HG03045 (cell line): ENCODE measurements around the gene MITF.

Source experiments
- ATAC-seq: cut with Tn5 transposase; IDR thresholded peaks from one replicate; pipeline ENCODE4 v1.9.1; 2021; ENCODE audit warnings: mild to moderate bottlenecking, moderate library complexity; ENCODE audit not compliant: unreplicated experiment

MITF gene

DNA sequence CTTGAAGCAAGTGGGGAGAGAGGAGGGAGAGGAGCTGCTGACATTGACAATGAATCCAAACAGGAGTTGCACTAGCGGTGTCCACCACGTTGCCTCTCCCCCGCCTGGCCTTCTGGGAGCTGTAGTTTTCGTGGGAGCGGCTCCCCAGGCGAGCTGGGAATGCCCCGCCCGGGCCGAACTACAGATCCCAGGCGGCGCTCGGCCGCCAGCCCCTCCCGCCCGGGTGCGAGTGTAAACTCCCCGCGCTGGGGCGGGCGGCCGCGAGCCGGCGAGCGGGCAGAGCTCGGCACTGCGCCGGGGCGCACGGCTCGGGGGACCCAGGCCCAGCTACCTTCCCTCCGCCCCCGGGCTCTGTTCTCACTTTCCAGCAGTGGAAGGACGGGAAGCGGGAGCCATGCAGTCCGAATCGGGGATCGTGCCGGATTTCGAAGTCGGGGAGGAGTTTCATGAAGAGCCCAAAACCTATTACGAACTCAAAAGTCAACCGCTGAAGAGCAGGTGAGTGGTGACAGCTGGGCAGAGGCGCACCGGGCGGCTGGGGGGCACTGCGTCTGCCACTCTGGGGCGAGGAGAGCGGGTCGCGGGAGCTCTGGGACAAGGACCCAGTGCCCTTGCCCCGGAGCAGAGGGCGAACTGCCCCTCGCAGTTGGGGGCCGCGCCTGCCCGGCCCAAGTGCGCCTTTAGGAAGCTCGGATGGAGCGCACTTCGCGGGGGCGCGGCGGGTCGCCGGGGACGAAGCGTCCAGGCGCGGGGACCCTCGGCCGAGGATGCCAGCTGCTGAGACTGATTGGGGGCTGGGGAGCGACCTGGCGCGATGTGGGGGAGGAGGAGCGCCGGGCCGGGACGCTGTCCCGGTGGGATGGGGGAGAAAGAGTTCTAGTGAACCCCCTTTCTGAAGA is at the start of gene MITF:
MITF (plus strand) TSS at position 261 of the 899 bp plus-strand sequence; CDS start at position 395, 134 bp downstream.
- peak; percentile 96 for ATAC-seq

DNA sequence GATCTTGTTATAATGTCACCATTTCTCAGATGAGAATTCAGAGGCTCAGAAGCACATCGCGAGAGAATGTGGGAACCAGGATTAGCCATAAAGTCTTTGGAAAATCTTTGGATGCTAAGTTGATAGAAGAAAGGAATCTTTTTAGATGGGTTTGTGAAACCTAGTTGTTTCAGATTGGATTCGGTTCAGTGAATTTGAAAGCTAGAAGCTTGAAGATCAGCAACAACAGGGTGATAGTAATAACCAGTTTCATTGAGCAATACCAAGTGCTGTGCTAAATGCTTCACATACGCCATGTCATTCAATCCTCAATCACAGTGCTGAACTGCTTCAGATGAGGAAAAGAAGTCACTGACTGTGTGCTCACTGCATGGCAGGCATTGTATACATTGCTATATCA is 47.4 kb upstream of the MITF start:
- no peak for ATAC-seq

- ATAC-seq = no peak
Measured at GRCh38 chr3:69692761-69693160, 46.5 kb upstream of the MITF start.

DNA sequence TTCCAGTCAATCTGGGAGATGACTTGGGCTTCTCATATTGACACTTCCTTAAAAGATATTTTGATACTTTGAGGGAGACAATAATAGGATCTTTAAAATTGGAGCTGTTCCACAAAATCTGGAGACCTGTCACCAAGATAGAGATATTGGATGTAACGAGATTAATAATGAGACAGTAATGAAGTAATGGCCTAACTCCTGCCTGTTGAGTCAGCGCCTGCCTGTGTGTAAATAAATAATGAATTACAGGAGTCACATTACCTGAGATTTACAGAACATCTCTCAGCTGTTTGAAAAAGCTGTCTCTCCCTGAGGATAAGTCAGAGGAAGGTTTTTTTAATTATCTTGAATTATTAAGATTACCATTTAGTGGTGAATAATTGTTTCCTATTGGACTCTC is 43.8 kb upstream of the MITF start:
- ATAC-seq = no peak

GRCh38 chr3:69695933-69696332 is 43.3 kb upstream of the MITF start:
- no peak for ATAC-seq

GRCh38 chr3:69696367-69696766 is 42.9 kb upstream of the MITF start:
- ATAC-seq = no peak

GRCh38 chr3:69697381-69697780 is 41.9 kb upstream of the MITF start:
- ATAC-seq = no peak

GRCh38 chr3:69698728-69699127 is 40.5 kb upstream of the MITF start:
- no peak for ATAC-seq

- ATAC-seq = no peak
Measured at GRCh38 chr3:69699183-69699582, 40.1 kb upstream of the MITF start.

DNA sequence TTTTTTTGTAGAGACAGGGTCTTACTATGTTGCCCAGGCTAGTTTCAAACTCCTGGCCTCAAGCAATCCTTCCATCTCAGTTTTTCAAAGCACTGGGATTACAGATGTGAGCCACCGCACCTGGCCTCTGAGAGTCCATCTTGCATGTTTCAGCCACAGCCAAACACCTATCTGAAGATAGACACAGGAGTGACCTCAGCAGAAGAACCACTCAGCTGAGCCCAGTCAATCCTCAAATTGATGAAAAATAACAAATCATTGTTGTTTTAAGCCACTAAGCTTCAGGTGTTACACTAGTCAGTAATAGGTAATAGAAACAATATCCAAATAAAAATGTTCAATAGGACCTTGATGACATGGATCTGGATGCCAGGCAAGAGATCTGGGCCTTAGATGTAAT is 38.3 kb upstream of the MITF start:
- no peak for ATAC-seq

DNA sequence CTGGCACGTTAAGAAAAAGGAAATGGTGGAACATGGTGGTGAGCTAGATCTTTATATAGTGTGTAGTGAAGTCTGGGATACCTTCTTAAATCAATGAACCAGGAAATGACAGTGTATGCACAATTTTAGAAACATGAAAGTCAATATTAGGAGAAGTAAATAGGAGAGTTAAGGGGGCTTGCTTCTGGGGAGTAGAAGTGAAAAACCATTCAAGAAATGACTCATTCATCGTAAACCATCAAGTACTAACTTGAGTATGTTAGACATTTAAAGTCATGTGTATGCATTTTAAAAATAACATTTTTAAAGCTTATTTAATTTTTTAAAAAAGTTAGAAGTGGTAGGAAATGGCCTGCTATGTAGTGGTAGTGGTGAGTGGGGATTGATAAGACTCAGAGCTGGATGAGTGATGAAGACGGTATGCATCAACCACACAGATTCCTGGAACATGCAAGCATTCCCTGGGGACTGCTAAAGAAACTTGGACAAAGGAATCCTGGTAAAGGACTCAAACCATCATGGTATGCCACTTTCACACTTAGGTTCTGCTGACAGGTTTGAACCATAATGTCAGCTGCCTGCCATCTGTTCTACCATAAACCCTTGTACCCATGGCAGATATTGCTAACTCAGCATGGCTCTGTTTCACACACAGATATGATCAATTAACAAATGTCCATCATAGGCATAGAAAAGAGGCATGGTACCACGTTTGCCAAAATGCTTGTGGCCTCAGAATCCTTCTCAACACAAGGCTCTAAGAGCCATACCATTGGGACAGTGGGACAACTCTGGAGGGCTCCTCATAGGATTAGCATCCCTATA is 28.9 kb upstream of the MITF start:
- no peak for ATAC-seq

DNA sequence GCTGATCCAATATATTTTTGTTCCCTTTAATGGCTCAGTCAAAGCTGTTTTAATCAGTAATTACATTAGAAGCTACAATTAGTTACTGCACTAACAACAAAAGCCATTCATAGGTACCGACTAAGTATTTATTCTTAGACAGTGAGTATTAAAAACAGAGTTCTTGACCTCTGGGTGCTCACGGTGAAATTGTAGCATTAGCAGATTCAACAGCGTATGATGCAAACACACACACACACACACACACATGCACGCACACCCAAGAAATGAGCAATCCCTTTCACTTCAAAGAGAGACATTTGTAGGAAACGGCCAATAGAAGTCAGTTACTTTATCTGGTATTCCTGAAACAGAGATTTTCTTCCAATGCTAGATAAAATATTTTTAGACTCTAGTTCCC is 27.0 kb upstream of the MITF start:
- no peak for ATAC-seq

DNA sequence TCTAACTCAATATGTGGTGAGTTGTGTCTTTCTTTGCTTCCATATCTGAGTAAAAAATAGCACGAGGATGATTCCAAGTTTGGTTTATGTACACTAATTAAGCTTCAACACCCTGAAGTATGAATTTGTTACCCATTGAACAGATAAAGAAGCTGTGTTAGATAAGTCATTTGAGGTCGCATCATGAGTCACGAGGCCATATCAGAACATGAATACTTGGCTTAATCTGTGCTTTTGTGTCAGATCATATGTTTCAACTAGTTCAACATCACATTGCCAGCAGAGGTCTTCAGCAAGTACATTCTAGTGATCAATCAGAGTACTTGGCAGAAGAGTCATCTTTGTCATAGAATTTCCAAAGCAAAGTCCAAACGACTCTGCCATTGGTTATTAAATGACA is 26.3 kb upstream of the MITF start:
- no peak for ATAC-seq

- ATAC-seq = no peak
Measured at GRCh38 chr3:69715204-69715603, 24.1 kb upstream of the MITF start.

DNA sequence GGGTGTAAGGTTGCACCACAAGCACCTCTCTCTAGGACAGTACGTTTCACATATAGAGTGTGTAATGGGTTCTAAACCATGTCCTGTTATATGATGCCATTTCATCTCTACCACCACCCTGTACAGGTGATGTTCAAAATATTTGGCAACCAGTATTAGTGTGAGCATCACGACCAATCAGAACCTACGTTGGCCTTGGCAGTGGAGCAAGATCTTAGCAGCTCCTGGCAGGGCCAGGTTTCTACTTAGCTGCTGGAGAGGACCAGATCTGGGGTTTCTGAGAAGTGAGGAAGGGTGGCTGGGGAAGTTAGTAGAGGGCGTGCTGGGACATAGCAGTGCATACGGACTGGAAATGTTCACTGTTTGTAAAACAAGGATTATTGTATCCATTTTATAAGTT is 23.1 kb upstream of the MITF start:
- ATAC-seq = no peak

- no peak for ATAC-seq
Measured at GRCh38 chr3:69718866-69719586, 20.2 kb upstream of the MITF start.

DNA sequence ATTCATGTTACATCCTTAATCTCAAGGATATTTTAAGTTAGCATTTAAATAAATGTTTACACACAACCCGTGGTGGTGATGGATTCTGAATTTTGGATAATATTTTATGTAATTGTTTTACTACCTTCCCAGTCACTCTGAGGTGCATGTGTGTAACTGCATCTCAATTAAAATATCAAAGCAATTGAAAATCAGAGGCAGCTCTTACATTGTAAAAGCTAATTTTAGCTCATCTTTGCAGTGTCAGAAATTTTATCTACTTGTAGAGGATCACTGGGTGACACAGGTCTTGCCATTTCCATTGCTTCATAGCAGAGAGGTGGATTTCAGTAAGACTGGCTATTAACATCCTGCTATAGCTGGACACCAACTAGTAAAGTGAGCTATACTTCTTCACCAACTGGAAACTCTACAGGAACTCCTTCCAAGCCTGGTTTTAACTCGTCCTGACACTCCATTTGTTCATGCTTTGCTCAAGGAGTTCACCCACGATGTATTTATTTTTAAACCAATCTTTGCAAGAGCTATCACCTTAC is 19.6 kb upstream of the MITF start:
- no peak for ATAC-seq

DNA sequence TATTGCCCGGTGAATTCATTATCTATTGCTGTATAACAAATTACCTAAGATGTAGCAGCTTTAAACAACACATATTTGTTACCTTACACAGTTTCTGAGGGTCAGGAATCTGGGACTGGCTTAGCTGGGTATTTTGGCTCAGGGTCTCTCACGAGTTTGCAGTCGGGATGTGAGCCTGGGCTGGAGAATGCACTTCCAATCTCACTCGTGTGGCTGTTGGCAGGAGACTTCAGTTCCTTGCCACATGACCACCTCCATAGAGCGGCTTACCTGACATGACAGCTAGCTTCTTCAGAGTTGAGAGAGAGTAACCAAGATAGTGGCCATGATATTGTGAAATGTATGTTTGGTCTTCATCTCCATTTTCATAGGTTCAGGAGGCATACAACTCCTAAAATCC is 18.4 kb upstream of the MITF start:
- no peak for ATAC-seq

GRCh38 chr3:69723389-69723788 is 15.9 kb upstream of the MITF start:
- no peak for ATAC-seq

DNA sequence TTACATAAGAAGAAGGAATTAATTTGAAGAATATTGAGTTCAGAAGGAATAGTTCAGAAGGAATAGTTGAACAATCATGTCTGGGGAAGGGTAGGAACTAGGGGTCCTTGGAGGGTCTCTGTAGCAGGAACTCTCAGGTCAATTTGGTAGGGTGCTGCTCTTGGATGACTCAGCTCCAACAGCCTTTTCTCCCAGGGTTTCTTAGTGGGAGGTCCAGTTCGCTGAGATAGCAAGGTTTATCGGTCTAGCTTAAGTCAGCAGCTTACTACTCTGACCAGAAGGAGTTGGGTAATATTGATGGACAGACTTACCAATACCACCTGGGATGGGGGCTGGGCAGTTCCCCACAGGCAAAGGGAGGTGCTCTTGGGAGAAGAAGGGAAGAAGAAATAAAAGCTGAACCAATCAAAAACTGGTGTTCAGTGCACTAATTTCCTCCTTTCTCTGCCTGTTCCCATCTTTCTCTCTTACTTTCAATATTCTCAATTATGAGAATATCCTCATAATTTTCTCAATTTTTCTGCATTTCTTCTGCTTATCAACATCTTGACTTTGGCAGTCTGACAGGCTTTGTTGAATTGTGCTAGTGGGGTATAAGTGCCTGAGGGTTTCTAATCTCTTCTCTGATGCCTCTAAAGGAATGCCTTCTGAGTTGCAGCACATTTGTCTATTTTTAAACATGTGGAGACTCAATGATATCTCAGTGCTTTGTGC is 14.4 kb upstream of the MITF start:
- ATAC-seq = no peak
